Epithelial cell of proximal tubule (primary cell): ENCODE measurements around the gene TRPM3. TPM values are rescaled to one million over a fixed set of nuclear protein-coding genes. Genes with fewer than 3 reads are reported as not detected.
"Not testable (repeated sequence)": the region's sequence is repeated elsewhere in the genome, so short reads cannot be mapped to it uniquely, and the experiment has no call there.

Source experiments
- DNase-seq: peaks from one replicate; pipeline ENCODE4 v3.0.0-alpha.2; 2011; ENCODE audit warnings: low read depth
- H3K4me3 ChIP-seq: 2 replicates; pipeline ENCODE4 v1.5.1; 2011; ENCODE audit warnings: low read depth, mild to moderate bottlenecking, low read length
- CTCF ChIP-seq: conservative IDR thresholded peaks from 2 replicates; pipeline ENCODE4 v1.5.1; 2012; ENCODE audit warnings: low read depth, mild to moderate bottlenecking, low read length
- total RNA-seq: library from RNA; depleted of rRNA; stranded (reverse); fragments of >200 nt; gene quantifications from 2 replicates; pipeline ENCODE4 v1.2.3, GENCODE V29; 2015

Gene TRPM3
- total RNA-seq, 1 donor from 2014 or later = not detected

- DNase-seq = no peak
These were observed 481.3 kb downstream of the TRPM3 start for GRCh38 chr9:70639853-70640814.

GRCh38 chr9:70635790-70636189 is 485.6 kb downstream of the TRPM3 start:
- no peak for TF ChIP-seq CTCF
- no peak for DNase-seq
- no peak overlapping the region for H3K4me3 ChIP-seq

More at GRCh38 chr9:70639853-70640814, 481.3 kb downstream of the TRPM3 start:
- TF ChIP-seq CTCF = peak; percentile 63
- no peak overlapping the region for H3K4me3 ChIP-seq

- DNase-seq = no peak
- no peak for TF ChIP-seq CTCF
- H3K4me3 ChIP-seq = no peak overlapping the region
These were observed 486.7 kb downstream of the TRPM3 start for GRCh38 chr9:70634696-70635095.

GRCh38 chr9:70630971-70631370 is 490.4 kb downstream of the TRPM3 start:
- no peak for TF ChIP-seq CTCF
- DNase-seq = no peak
- no peak overlapping the region for H3K4me3 ChIP-seq

- DNase-seq, H3K4me3 ChIP-seq: not testable (repeated sequence)
- peak; percentile 42 for TF ChIP-seq CTCF
These were observed 492.2 kb downstream of the TRPM3 start for GRCh38 chr9:70629080-70629685.

- no peak for TF ChIP-seq CTCF
- H3K4me3 ChIP-seq = no peak overlapping the region
- no peak for DNase-seq
These were observed 496.3 kb downstream of the TRPM3 start for GRCh38 chr9:70625078-70625477.
